Gastroesophageal sphincter (tissue), 3 donors: ENCODE data around the gene GPRC6A.

Experiments used
- POLR2A ChIP-seq, 2 donors: fragments of 450-650 bp; IDR thresholded peaks; one replicate each; pipeline ENCODE4 v1.6.1; 2017; ENCODE audit warnings: antibody characterized with exemption in 2 of 2, mild to moderate bottlenecking in 2 of 2, moderate library complexity in 1 of 2
- TF ChIP-seq, protein P1 (sequence below), 4 experiments: fragments of 200-600 bp in 2 of 4; fragments of 450-650 bp in 2 of 4; sonication (generic) in 1 of 4; IDR thresholded peaks; one replicate each; pipeline ENCODE4 v1.5.1; 2017 to 2019; ENCODE audit warnings: antibody characterized with exemption in 4 of 4, mild to moderate bottlenecking in 2 of 4, moderate library complexity in 2 of 4

DNA sequence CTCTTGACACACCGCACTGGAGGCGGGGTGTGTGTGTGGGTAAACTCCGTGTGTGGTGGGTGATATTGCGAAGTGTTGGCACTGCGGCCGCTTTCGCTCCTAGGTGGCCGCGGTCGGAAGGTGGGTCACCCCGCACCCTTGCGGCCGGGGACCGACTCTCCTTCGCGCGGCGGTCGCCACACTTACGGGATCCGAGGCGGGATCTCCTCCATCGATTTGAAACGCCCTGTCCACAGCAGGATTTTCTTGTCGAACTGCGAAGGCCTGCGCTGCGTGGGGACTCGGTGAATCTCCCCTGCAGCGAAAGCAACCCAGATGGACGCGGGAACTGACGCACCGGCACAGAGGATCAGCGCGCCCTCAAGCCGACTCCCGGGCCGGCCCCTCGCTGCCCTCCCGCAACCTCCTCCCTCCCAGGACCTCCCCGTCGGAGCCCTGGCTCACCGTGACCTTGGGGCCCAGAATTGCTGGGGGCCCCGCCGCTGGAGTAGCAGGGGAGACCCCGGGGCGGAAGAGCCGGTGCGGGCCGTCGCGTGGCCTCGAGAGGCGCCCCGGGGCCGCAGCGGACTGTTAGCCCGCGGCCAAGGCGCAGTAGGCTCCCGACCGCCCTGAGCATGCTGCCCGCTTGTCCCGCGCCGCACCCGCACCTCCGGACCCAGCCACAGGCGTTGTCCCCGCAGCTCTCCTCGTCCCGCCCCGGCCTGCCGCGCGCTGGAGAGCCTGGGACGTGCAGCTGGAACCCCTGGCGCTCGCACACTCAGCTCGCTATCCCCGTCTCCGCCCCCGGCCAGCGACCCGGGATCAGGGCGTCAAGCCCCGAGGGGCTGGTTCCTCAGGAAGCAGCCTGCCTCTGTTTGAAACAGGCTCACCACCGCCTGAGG is 63.7 kb downstream of the GPRC6A start, which contains the start of gene FAM162B:
- TF ChIP-seq, protein P1, sequence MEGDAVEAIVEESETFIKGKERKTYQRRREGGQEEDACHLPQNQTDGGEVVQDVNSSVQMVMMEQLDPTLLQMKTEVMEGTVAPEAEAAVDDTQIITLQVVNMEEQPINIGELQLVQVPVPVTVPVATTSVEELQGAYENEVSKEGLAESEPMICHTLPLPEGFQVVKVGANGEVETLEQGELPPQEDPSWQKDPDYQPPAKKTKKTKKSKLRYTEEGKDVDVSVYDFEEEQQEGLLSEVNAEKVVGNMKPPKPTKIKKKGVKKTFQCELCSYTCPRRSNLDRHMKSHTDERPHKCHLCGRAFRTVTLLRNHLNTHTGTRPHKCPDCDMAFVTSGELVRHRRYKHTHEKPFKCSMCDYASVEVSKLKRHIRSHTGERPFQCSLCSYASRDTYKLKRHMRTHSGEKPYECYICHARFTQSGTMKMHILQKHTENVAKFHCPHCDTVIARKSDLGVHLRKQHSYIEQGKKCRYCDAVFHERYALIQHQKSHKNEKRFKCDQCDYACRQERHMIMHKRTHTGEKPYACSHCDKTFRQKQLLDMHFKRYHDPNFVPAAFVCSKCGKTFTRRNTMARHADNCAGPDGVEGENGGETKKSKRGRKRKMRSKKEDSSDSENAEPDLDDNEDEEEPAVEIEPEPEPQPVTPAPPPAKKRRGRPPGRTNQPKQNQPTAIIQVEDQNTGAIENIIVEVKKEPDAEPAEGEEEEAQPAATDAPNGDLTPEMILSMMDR (IDR thresholded peaks at IDR 0.05): no peak
- TF ChIP-seq POLR2A (IDR thresholded peaks at IDR 0.05): no peak
